Brain microvascular endothelial cell (primary cell): ENCODE data around the gene CRYBG1.
A peak's percentile ranks its signal among the peaks of the same experiment; 100 is the strongest.

Experiments used
- DNase-seq: peaks from one replicate; pipeline ENCODE4 v3.0.0-alpha.2; 2020
- H3K27ac ChIP-seq: fragments of 250-450 bp; sonication (Bioruptor Pico); 2 replicates; pipeline ENCODE4 v1.5.1; 2020; ENCODE audit warnings: mild to moderate bottlenecking, moderate library complexity
- H3K27me3 ChIP-seq: fragments of 250-450 bp; sonication (Bioruptor Pico); replicated peaks from 2 replicates; pipeline ENCODE4 v1.5.1; 2020; ENCODE audit warnings: mild to moderate bottlenecking
- H3K36me3 ChIP-seq: fragments of 250-450 bp; sonication (Bioruptor Pico); replicated peaks from 2 replicates; pipeline ENCODE4 v1.5.1; 2020; ENCODE audit warnings: mild to moderate bottlenecking
- H3K4me3 ChIP-seq: 2 replicates; pipeline ENCODE4 v1.5.1; 2011; ENCODE audit warnings: low read depth, mild to moderate bottlenecking, control low read depth, low read length, moderate library complexity
- CTCF ChIP-seq: IDR thresholded peaks from 2 replicates; pipeline ENCODE4 v1.5.1; 2011; ENCODE audit warnings: low read depth, mild to moderate bottlenecking, moderate library complexity, low read length, control low read depth, inconsistent platforms; ENCODE audit errors: missing control alignments
- in situ Hi-C: cut with HindIII; loops from 2 replicates; pipeline ENCODE4 v1.10.0; 2017; ENCODE audit warnings: low sequenced_read_pairs, low pct_ligation_motif_present

CRYBG1 gene

GRCh38 chr6:106324726-106325335, 35.7 kb upstream of the CRYBG1 start:
- H3K27me3 ChIP-seq = no peaks in the 10 kb centered on the region
- DNase-seq = no peak
- in situ Hi-C loops = no loop called here
- H3K27ac ChIP-seq = peak overlapping the region; percentile 80
- no peaks in the 10 kb centered on the region for H3K36me3 ChIP-seq
- TF ChIP-seq CTCF = no peak
- peak overlapping the region; percentile 98 for H3K4me3 ChIP-seq

GRCh38 chr6:106325336-106326178, 35.0 kb upstream of the CRYBG1 start, which contains the start of gene ATG5:
ATG5 (minus strand) TSS chr6:106325760; CDS start chr6:106316208, 9,552 bp downstream.
- DNase-seq = peak; percentile 100
- peak within 1 kb of the TSS; percentile 80 for H3K27ac ChIP-seq
- H3K27me3 ChIP-seq = no peaks in the 10 kb centered on the region
- in situ Hi-C loops = no loop called here
- no peaks in the 10 kb centered on the region for H3K36me3 ChIP-seq
- TF ChIP-seq CTCF = no peak
- H3K4me3 ChIP-seq = peak within 1 kb of the TSS; percentile 98

- no peak overlapping the region for H3K27ac ChIP-seq
- in situ Hi-C loops = no loop called here
- H3K36me3 ChIP-seq = no peaks in the 10 kb centered on the region
- H3K27me3 ChIP-seq = peaks cover 2% of the 10 kb centered on the region
- DNase-seq = peak; percentile 22
- TF ChIP-seq CTCF = peak; percentile 66
- H3K4me3 ChIP-seq = no peak overlapping the region
These were observed 25.7 kb upstream of the CRYBG1 start for GRCh38 chr6:106334646-106335448.

GRCh38 chr6:106339334-106340029, 21.0 kb upstream of the CRYBG1 start:
- Histone ChIP-seq H3K36me3 (no peaks in the 10 kb centered on the region), H3K27ac (no peak overlapping the region), H3K27me3 (peaks cover 2% of the 10 kb centered on the region), H3K4me3 (no peak overlapping the region)
- peak; percentile 95 for TF ChIP-seq CTCF
- in situ Hi-C loops = no loop called here
- DNase-seq = peak; percentile 80

GRCh38 chr6:106347219-106347618, 13.3 kb upstream of the CRYBG1 start:
- in situ Hi-C loops = no loop called here
- H3K36me3 ChIP-seq = no peaks in the 10 kb centered on the region
- no peak overlapping the region for H3K4me3 ChIP-seq
- no peak overlapping the region for H3K27ac ChIP-seq
- TF ChIP-seq CTCF = no peak
- no peaks in the 10 kb centered on the region for H3K27me3 ChIP-seq
- no peak for DNase-seq
